Mesothelial cell of epicardium (in vitro differentiated cells): ENCODE results near the gene EGR4. TPM values are rescaled to one million over a fixed set of nuclear protein-coding genes. Genes with fewer than 3 reads are reported as not detected.

Experiments used
- DNase-seq, 2 experiments: peaks; one replicate each; pipeline ENCODE4 v3.0.0; 2021; ENCODE audit warnings: low spot score in 2 of 2; ENCODE audit not compliant: unreplicated experiment in 2 of 2
- H3K27ac Mint-ChIP-seq: 2 replicates; pipeline ENCODE4 v1.8.0; 2021; ENCODE audit warnings: mixed read lengths
- H3K27me3 Mint-ChIP-seq: 2 replicates; pipeline ENCODE4 v1.8.0; 2021; ENCODE audit warnings: low read depth, mixed read lengths
- H3K36me3 Mint-ChIP-seq: 2 replicates; pipeline ENCODE4 v1.8.0; 2021; ENCODE audit warnings: mixed read lengths
- H3K4me1 Mint-ChIP-seq: 2 replicates; pipeline ENCODE4 v1.8.0; 2021; ENCODE audit warnings: mixed read lengths
- H3K4me3 Mint-ChIP-seq: 2 replicates; pipeline ENCODE4 v1.8.0; 2021; ENCODE audit warnings: mild to moderate bottlenecking, moderate library complexity, mixed read lengths
- H3K9me3 Mint-ChIP-seq: 2 replicates; pipeline ENCODE4 v1.8.0; 2021; ENCODE audit warnings: mixed read lengths
- total RNA-seq: library from RNA; stranded (reverse); gene quantifications from 3 replicates; pipeline ENCODE4 v1.2.1, GENCODE V29; 2021
- TF ChIP-seq, protein P1 (sequence below): fragments of 200-600 bp; sonication (generic); IDR thresholded peaks from one replicate; pipeline ENCODE4 v1.5.0; 2021; ENCODE audit warnings: antibody characterized with exemption; ENCODE audit not compliant: unreplicated experiment

EGR4 gene
- total RNA-seq, 1 donor from 2014 or later: 0.36 TPM

DNA sequence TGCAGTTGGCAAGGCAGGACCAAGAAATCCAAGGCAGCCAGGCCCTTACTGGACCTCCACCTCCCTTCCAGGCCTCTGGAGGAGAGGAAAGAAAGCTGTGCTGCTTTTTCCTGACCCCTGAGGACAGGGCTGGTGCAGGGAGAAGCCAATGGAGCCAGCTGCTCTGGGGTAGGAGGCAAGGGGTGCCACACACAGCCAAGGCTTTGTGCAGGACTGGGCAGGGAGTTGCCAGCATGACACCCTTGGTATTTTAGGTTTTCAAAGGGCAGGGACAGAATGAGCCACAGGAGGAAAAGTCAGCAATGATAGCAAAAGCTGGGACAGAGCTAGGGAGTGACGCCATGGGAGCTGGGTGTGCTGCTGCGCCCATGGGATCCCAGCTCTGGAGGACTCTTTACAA is 36.3 kb downstream of the EGR4 start:
- no peak overlapping the region for H3K4me3 Mint-ChIP-seq
- DNase-seq: no peak
- no peaks in the 10 kb centered on the region for H3K4me1 Mint-ChIP-seq

DNA sequence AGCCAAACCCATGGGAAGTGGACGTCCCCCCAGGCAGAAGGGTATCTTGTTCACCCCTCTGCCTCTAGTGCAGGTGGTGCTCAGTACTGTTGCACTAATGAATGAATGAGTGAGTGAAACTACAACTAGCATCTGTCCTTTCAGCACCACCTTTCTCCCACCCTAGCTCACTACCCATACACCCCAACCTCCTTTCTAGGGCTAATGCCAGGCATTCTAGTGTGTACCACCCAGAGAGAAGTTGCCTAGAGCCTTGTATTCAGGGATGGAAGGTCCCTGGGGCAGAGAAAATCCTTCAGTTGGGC is 36.8 kb downstream of the EGR4 start:
- H3K36me3 Mint-ChIP-seq: peaks cover 7% of the 10 kb centered on the region
- peaks cover 2% of the 10 kb centered on the region for H3K27me3 Mint-ChIP-seq
- no peak for DNase-seq
- H3K9me3 Mint-ChIP-seq: no peaks in the 10 kb centered on the region
- no peak overlapping the region for H3K27ac Mint-ChIP-seq
- H3K4me3 Mint-ChIP-seq: no peak overlapping the region
- no peaks in the 10 kb centered on the region for H3K4me1 Mint-ChIP-seq
- TF ChIP-seq, protein P1, sequence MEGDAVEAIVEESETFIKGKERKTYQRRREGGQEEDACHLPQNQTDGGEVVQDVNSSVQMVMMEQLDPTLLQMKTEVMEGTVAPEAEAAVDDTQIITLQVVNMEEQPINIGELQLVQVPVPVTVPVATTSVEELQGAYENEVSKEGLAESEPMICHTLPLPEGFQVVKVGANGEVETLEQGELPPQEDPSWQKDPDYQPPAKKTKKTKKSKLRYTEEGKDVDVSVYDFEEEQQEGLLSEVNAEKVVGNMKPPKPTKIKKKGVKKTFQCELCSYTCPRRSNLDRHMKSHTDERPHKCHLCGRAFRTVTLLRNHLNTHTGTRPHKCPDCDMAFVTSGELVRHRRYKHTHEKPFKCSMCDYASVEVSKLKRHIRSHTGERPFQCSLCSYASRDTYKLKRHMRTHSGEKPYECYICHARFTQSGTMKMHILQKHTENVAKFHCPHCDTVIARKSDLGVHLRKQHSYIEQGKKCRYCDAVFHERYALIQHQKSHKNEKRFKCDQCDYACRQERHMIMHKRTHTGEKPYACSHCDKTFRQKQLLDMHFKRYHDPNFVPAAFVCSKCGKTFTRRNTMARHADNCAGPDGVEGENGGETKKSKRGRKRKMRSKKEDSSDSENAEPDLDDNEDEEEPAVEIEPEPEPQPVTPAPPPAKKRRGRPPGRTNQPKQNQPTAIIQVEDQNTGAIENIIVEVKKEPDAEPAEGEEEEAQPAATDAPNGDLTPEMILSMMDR: no peak

More for the DNA sequence above, 36.3 kb downstream of the EGR4 start:
- no peak overlapping the region for H3K27ac Mint-ChIP-seq
- H3K27me3 Mint-ChIP-seq: peaks cover 2% of the 10 kb centered on the region
- H3K36me3 Mint-ChIP-seq: peaks cover 7% of the 10 kb centered on the region
- TF ChIP-seq, protein P1: no peak
- no peaks in the 10 kb centered on the region for H3K9me3 Mint-ChIP-seq

DNA sequence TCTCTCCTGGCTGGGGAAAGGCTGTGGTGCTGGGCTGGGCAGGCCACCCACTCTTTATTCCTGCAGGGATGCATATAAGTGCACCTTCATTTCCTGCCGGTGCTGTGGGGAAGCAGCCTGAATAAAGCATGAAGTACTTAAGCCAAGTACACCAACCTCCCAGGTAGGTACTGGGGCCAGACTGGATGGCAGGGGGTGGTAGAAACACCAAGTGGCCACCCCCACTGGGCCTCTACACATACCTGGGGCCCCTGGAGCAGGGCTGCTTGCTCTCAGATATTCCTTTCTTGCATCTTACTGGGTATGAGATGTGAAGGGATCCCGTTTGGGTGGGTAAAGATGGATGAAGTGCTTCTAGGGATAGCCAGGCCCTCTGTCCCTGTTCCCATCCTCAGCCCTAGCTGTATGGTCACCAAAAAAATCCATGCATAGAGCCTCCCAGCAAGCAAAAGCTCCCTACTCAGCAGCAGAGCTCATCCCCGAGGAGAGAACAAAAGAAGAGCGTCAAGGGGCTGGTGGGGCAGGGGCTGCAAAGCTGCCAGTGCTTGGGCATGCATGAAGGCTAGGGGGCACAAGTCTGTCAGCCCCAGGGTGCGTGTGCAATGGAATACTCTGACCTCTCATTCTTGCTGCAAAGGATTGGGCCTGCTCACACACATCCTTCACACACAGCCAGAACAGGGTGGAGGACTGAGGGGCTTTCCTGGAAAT is 37.3 kb downstream of the EGR4 start:
- Mint-ChIP-seq H3K4me3 (no peak overlapping the region), H3K36me3 (peaks cover 8% of the 10 kb centered on the region), H3K4me1 (no peaks in the 10 kb centered on the region), H3K27ac (no peak overlapping the region), H3K27me3 (peaks cover 2% of the 10 kb centered on the region), H3K9me3 (no peaks in the 10 kb centered on the region)
- TF ChIP-seq, protein P1: no peak
- no peak for DNase-seq

DNA sequence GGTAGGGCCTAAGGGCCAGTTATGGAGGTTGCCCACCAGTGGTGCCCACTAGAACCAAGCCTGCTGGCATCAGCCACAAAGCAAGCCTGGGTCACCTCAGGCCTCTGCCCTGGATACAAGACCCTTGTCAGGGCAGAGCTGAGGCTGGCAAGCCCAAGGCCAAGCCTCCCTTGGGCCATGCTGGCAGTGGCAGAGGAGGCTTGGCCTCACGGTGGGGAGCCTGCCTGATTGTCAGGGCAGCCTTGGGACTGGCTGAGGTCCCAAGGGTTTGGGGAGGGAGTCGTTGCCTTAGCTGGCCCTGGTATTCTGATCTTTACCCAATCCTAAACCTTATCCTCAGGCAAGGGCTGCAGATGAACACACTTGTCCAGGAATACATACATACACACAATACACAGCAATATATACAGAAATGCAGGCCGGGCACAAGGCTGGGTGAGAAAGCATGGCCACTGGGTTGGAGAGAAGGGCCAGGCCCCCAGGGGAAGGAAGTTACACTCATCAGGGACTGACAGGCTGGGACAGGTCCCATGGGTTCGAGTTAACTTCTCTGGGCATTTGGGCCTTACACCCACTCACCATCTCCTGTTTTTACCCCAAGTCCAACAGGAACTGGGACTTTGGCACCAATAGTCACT is 38.2 kb downstream of the EGR4 start:
- TF ChIP-seq, protein P1: no peak
- Mint-ChIP-seq H3K27ac (no peak overlapping the region), H3K4me1 (no peaks in the 10 kb centered on the region), H3K9me3 (no peaks in the 10 kb centered on the region), H3K4me3 (no peak overlapping the region), H3K36me3 (peaks cover 16% of the 10 kb centered on the region), H3K27me3 (no peaks in the 10 kb centered on the region)
- DNase-seq: no peak

DNA sequence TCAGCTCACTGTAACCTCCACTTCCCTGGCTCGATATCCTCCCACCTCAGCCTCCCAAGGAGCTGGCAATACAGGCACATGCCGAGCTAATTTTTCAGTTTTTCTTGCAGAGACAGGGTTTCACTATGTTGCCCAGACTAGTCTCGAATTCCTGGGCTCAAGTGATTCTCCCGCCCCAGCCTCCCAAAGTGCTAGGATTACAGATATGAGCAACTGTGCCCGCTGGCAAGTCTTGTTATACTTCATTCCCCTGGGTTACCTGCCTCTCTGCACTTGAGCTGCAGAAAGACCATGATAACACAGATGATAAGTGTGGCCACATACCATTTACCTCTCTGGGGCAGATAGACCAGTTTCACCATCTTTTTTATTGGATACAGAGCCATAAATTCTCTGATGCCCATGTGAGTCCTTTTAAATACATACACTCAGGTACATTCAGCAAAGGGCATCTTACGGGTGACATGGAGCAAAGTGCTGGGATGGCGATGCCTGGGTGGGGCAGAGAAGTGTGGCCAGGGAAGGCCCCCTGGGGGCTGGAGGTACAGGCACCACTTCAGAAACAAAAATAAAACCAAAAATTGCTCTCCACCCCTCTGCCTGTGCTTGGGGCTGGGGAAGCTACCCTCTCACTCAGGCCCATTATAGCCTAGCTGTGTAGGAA is 38.9 kb downstream of the EGR4 start:
- H3K4me1 Mint-ChIP-seq: no peaks in the 10 kb centered on the region
- no peaks in the 10 kb centered on the region for H3K27me3 Mint-ChIP-seq
- H3K4me3 Mint-ChIP-seq: no peak overlapping the region
- H3K9me3 Mint-ChIP-seq: no peaks in the 10 kb centered on the region
- H3K27ac Mint-ChIP-seq: no peak overlapping the region
- DNase-seq: no peak
- peaks cover 23% of the 10 kb centered on the region for H3K36me3 Mint-ChIP-seq
- TF ChIP-seq, protein P1: no peak
